Activated CD4-positive, alpha-beta T cell treated with anti-CD3 and anti-CD28 coated beads, Interleukin-2, amount 50 U/mL, for 24 hours (primary cell): Measurements from ENCODE around the gene PLA1A.
"Not testable (repeated sequence)": the region's sequence is repeated elsewhere in the genome, so short reads cannot be mapped to it uniquely, and the experiment has no call there.

Experiments
- DNase-seq, 2 donors: peaks; one replicate each; pipeline ENCODE4 v3.0.0-alpha.2; 2020; ENCODE audit warnings: low read depth in 1 of 2, low spot score in 1 of 2

PLA1A gene

DNA sequence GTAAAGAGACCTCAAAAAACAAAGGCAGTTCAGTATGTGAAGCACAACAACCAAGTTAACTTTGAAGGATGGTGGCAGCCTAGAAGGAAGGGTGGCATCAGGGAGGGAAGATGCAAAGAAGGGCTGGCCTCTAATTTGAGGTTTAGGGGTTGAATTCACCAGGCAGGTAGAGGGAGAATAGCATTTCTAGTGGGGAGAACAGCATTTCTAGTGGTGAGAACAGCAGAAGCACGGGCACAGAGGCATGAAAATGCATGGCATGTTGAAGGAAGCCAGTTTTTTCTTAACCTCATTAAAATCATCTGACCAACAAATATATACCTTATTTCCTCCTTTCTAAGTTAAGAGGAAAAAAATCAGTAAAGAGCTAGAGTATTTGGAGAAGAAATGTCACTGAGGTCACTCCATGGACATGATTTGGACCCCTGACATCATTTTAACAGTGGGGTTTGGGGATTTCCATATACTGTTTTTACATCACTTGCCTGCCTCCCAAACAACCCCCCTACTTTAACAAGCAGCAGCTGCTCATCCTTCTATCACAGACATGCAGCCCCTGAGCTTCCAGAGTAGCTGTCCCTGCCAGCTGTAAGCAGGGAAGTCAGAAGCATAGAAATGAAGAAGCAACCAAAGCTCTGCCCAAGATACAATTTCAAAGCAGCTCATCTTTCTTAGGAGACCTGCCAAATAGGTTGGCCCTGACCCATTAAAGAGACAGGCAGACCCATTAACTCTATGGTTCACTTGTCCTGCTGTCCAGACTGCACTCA lies 65.1 kb downstream of the PLA1A start:
- no peak for DNase-seq

GRCh38 chr3:119663885-119664284 lies 66.2 kb downstream of the PLA1A start:
- DNase-seq = no peak

GRCh38 chr3:119664370-119664769 lies 66.7 kb downstream of the PLA1A start:
- DNase-seq = no peak

DNA sequence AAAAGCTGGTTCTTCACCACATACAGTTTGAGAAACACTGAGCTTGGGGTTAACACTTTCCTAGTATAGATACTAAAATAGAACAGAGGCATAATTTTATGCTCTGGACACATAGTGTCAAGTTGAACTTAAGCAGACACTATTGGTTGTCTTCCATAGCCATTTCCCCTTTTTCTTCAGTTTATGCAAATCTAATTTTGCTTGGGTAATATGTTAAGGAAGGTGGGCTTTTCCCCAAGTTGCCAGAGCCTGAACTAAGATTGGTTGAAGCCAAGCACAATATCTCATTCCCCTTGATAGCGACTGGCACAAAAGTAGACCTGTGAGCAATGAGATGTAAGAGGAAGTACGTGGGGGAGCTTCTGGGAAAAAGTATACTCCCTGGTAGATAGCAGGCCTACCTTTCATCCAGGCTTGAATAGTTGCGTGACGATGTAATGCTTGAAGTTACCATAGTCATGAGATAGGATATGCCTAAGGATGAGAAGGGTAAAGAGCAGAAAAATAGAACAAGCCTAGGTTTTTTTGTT lies 67.2 kb downstream of the PLA1A start:
- no peak for DNase-seq

DNA sequence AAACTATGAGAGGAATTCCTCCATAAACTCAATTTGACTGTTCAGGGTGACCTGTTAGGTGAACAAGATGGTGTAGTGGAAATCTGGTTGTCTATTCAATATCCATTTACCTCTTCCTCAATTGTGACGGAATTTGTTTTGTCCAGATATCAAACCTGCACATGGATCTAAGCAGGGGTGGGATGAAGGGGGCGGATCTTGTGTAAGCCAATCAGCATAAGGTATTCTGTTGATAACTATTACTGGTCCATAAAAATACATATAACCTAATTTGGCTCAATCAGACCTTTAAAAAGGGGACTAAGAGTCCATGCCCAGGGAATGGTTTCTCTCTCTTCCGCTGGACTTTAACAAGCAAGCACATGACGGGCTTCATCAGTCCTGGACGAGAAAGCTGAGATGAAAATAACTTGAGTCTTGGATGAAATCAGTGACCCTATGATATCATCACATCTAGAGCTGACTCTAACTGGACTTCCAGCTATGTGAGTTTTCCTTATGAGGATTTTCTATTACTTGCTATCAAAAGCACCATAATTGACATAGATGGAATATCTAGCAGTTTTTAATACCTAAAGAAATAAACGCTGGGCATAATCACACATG lies 68.4 kb downstream of the PLA1A start:
- no peak for DNase-seq

DNA sequence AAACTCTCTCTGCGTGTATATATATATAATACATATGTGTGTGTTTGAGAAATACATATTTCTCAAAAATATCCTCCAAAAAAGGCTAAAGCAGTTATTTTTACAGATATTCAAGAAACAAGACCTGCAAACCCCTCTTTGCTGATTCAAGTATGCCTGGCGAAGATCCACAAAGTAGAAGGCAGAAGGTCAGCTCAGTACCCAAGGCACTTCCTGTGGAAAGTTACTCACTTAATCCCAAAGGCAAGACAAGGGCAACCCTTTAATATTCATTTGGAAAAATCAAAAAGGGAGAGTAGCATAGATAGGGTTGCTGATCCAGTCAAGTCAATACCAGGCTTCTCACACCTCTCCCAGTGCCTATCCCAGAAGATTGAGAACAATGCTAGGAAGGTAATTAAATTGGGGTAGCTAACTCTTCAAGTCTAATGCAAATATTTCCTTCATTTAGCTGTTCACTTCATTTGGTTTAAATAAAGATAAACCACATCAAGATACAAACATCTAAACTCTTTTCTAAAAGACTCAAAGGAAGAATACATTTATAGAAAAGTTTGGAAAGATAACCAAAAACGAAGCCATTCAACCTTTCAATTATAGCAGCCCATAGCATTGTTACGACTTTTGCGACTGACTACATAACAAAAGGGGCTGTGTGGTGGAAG lies 72.4 kb downstream of the PLA1A start:
- no peak for DNase-seq

GRCh38 chr3:119672776-119673175 lies 75.1 kb downstream of the PLA1A start:
- DNase-seq = no peak

DNA sequence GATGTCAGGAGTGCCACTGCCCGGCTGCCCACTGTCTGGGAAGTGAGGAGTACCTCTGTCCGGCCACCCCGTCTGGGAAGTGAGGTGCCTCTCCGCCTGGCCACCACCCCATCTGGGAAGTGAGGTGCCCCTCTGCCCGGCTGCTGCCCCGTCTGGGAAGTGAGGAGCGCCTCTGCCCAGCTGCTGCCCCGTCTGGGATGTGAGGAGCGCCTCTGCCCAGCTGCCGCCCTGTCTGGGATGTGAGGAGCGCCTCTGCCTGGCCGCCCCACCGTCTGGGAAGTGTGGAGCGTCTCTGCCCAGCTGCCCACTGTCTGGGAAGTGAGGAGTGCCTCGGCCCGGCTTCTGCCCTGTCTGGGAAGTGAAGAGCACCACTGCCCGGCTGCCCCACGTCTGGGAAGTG lies 76.2 kb downstream of the PLA1A start:
- DNase-seq = no peak

DNA sequence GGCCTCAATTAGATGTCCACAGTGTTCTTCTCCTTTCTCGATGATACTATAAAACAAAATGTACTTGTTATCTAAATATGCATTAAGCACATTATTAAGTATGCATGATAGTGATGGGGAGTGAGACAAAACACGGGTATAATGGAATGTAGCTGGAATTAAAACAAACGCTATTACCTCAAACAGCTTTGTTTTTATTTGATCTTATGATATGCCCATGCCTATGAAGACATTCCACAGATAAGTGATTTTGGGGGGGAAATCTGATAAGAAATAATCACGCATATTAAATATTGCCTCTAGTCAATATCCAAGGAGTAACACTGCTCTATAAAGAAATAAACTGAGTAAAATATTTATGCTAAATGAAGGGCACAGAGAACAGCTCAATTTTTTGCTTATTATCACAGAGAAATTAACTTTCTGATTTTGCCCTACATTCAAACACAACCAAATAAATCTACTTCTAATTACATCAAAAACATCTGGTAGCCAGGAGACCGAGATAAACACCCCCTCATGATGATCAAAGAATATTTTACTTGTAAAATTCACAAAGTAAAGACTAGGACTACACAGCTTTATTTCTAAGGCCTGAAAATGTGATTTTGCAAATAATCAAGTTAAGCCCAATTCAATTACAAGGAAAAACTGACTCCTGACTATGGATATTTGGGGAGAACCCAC lies 77.6 kb downstream of the PLA1A start:
- no peak for DNase-seq

DNA sequence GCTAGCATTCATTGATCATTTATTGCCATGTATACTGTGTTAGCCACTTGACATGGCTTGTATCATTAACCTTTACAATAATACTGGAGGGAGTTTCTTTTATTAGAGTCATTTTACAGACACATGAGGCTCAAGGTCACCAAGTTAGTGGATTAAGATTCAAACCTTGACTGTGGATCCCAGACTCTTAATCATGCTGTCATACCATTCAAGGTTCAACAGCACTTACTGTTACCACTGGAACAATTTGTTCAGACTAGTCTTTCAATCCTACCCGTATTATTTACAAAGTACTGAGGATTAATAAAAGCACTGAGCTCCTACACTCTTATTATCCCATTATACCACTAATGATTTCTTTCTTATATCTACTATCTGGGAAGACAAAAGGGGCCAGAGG lies 78.3 kb downstream of the PLA1A start:
- no peak for DNase-seq

DNA sequence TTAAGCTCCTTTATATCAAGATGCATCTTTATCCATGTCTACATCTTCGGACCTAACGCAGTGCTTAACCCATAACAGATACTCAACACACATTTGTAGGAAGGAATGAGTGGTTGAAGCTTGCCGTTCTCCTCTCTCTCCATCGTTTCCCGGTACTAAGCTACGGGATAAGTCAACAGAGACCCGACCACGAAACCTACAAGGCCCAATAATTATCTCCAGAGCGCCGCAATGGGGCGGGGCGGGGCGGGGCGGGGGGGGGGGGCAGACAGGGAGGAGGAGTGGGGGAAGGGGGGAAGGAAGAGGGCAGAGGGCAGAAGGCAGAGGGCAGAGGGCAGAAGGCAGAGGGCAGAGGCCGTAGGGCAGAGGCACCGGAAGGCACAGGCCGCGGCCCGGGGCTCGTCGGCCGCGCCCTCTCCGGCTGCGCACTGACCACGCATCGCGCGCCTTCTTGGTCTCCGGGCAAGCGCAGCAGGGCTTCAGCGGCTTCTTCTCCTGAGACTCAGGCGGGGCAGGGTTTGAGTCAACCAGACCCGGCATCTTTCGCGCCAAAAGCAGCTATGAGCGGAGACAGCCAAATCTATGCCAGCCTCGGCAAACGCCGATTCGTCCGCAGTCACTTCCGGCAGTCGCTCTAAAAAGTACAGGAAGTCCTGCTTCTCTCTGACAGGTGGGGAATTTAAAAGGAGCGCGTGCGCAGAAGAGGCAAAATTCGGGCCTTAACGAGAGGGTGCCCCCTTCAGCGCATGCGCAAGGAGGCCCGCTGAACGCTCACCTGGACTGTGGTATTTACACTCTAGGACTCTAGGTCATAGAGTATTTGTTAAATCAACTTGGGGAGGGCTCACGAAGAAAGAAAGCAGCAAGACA lies 79.3 kb downstream of the PLA1A start, which contains the start of gene COX17:
COX17 (minus strand) TSS at position 636 of the 870 bp plus-strand sequence; CDS start at position 540, 96 bp downstream.
- DNase-seq = peak; percentile 85 to 94

DNA sequence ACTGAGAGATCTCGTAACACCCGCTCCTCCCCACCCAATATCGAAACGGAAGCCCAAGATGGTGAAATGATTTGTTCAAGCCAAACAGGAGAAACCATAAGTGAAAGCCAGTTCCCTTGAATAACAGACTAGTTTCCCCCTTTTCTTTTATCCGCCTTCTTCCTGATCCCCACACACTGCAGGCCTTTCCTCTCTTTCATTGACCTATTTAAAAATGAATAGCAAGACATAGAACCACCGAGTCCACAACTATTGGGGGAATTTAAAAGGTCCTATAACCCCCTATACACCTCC lies 79.9 kb downstream of the PLA1A start:
- DNase-seq = no peak

DNA sequence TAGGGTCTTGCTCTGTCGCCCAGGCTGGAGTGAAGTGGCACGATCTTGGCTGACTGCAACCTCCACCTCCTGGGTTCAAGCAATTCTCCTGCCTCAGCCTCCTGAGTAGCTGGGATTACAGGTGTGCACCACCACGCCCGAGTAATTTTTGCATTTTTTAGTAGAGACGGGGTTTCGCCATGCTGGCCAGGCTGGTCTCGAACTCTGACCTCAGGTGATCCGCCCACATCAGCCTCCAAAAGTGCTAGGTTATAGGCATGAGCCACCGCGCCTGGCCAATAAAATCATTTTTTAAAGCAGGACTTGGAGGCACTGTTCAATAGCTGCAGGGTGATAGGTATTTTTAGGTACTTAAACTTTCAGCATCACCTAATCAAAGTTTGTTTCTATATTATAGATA lies 80.5 kb downstream of the PLA1A start:
- DNase-seq = not testable (repeated sequence)
